ENCODE data around the gene TCEAL6.
"Not testable (repeated sequence)": the region's sequence is repeated elsewhere in the genome, so short reads cannot be mapped to it uniquely, and the experiment has no call there.

DNA sequence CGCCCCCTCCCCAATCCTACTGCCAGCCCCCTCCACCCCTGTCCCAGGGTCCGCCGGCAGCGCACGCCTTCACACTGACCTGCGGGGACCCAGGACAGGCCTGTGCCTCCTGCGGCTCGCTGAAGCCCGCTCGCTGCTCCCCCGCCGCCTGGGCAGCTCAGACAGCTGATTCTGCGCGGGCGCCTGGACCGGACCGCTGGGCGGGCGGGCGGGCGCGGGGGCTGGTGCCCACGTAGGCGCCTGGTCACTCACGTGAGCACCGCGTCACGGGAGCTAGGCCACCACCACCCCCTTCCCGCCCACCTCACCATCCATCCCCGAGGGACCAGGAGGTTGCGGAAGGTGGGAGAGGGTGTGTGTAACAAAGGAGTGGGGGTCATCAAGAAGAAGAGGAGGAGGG, at the start of gene TCEAL6:
- TF ChIP-seq, protein P1, sequence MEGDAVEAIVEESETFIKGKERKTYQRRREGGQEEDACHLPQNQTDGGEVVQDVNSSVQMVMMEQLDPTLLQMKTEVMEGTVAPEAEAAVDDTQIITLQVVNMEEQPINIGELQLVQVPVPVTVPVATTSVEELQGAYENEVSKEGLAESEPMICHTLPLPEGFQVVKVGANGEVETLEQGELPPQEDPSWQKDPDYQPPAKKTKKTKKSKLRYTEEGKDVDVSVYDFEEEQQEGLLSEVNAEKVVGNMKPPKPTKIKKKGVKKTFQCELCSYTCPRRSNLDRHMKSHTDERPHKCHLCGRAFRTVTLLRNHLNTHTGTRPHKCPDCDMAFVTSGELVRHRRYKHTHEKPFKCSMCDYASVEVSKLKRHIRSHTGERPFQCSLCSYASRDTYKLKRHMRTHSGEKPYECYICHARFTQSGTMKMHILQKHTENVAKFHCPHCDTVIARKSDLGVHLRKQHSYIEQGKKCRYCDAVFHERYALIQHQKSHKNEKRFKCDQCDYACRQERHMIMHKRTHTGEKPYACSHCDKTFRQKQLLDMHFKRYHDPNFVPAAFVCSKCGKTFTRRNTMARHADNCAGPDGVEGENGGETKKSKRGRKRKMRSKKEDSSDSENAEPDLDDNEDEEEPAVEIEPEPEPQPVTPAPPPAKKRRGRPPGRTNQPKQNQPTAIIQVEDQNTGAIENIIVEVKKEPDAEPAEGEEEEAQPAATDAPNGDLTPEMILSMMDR (IDR thresholded peaks at IDR 0.05; ENCODE audit: low read depth, low read length, missing input control): not testable (repeated sequence)
- TF ChIP-seq RAD21 (IDR thresholded peaks at IDR 0.05); TAF1 (conservative IDR thresholded peaks at IDR 0.05); YY1 (IDR thresholded peaks at IDR 0.05); JUND (IDR thresholded peaks at IDR 0.05); FOXA1 (IDR thresholded peaks at IDR 0.05); RXRA (IDR thresholded peaks at IDR 0.05): not testable (repeated sequence)
- TF ChIP-seq, protein P2, sequence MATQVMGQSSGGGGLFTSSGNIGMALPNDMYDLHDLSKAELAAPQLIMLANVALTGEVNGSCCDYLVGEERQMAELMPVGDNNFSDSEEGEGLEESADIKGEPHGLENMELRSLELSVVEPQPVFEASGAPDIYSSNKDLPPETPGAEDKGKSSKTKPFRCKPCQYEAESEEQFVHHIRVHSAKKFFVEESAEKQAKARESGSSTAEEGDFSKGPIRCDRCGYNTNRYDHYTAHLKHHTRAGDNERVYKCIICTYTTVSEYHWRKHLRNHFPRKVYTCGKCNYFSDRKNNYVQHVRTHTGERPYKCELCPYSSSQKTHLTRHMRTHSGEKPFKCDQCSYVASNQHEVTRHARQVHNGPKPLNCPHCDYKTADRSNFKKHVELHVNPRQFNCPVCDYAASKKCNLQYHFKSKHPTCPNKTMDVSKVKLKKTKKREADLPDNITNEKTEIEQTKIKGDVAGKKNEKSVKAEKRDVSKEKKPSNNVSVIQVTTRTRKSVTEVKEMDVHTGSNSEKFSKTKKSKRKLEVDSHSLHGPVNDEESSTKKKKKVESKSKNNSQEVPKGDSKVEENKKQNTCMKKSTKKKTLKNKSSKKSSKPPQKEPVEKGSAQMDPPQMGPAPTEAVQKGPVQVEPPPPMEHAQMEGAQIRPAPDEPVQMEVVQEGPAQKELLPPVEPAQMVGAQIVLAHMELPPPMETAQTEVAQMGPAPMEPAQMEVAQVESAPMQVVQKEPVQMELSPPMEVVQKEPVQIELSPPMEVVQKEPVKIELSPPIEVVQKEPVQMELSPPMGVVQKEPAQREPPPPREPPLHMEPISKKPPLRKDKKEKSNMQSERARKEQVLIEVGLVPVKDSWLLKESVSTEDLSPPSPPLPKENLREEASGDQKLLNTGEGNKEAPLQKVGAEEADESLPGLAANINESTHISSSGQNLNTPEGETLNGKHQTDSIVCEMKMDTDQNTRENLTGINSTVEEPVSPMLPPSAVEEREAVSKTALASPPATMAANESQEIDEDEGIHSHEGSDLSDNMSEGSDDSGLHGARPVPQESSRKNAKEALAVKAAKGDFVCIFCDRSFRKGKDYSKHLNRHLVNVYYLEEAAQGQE (IDR thresholded peaks at IDR 0.05): not testable (repeated sequence)
- TF ChIP-seq, protein P3, sequence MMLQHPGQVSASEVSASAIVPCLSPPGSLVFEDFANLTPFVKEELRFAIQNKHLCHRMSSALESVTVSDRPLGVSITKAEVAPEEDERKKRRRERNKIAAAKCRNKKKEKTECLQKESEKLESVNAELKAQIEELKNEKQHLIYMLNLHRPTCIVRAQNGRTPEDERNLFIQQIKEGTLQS (IDR thresholded peaks at IDR 0.05): not testable (repeated sequence)
